Measurements from ENCODE around the gene GALNT17.

The GALNT17 gene

GRCh38 chr7:71408271-71408670, 276.3 kb downstream of the GALNT17 start:
- no peak for DNase-seq

- DNase-seq: no peak
These were observed 277.7 kb downstream of the GALNT17 start for GRCh38 chr7:71409550-71410157.

- DNase-seq: no peak
These were observed 279.5 kb downstream of the GALNT17 start for GRCh38 chr7:71411475-71411874.

- DNase-seq: no peak
These were observed 282.5 kb downstream of the GALNT17 start for GRCh38 chr7:71414490-71414889.

GRCh38 chr7:71419546-71420337, 287.8 kb downstream of the GALNT17 start:
- no peak for DNase-seq

GRCh38 chr7:71422104-71422503, 290.2 kb downstream of the GALNT17 start:
- DNase-seq: no peak

GRCh38 chr7:71424166-71425035, 292.5 kb downstream of the GALNT17 start:
- no peak for DNase-seq

- DNase-seq: no peak
These were observed 297.1 kb downstream of the GALNT17 start for GRCh38 chr7:71429083-71429482.

GRCh38 chr7:71430246-71430645, 298.3 kb downstream of the GALNT17 start:
- no peak for DNase-seq

- DNase-seq: no peak
These were observed 307.4 kb downstream of the GALNT17 start for GRCh38 chr7:71439321-71439720.

GRCh38 chr7:71442492-71443190, 310.7 kb downstream of the GALNT17 start:
- no peak for DNase-seq

GRCh38 chr7:71443191-71443530, 311.2 kb downstream of the GALNT17 start:
- DNase-seq: no peak

- DNase-seq: no peak
These were observed 312.2 kb downstream of the GALNT17 start for GRCh38 chr7:71444130-71444529.

- no peak for DNase-seq
These were observed 321.7 kb downstream of the GALNT17 start for GRCh38 chr7:71453630-71454029.

- no peak for DNase-seq
These were observed 323.0 kb downstream of the GALNT17 start for GRCh38 chr7:71454981-71455380.

GRCh38 chr7:71457021-71457420, 325.1 kb downstream of the GALNT17 start:
- DNase-seq: no peak

- no peak for DNase-seq
These were observed 326.1 kb downstream of the GALNT17 start for GRCh38 chr7:71457846-71458590.

- DNase-seq: no peak
These were observed 327.2 kb downstream of the GALNT17 start for GRCh38 chr7:71459132-71459531.

GRCh38 chr7:71461572-71461971, 329.6 kb downstream of the GALNT17 start:
- no peak for DNase-seq

GRCh38 chr7:71465741-71466189, 333.8 kb downstream of the GALNT17 start:
- no peak for DNase-seq

- no peak for DNase-seq
These were observed 334.7 kb downstream of the GALNT17 start for GRCh38 chr7:71466448-71467145.

GRCh38 chr7:71470326-71470725, 338.4 kb downstream of the GALNT17 start:
- DNase-seq: no peak
